Tibial nerve (tissue), 4 donors: ENCODE data around the gene NOSIP. TPM values are rescaled to one million over a fixed set of nuclear protein-coding genes. Genes with fewer than 3 reads are reported as not detected.

ENCODE experiments used
- DNase-seq, 2 donors: peaks; one replicate each; pipeline ENCODE4 v3.0.0-alpha.2; 2019; ENCODE audit warnings: low spot score in 2 of 2
- H3K27ac ChIP-seq, 4 donors: fragments of 200-600 bp; sonication (generic) in 3 of 4; one replicate each; pipeline ENCODE4 v1.5.1; 2017 to 2019; ENCODE audit warnings: mild to moderate bottlenecking in 1 of 4
- H3K27me3 ChIP-seq, 2 donors: fragments of 200-600 bp; sonication (generic) in 1 of 2; one replicate each; pipeline versions ENCODE4 v1.5.1 to v1.6.0; 2017 to 2019
- H3K36me3 ChIP-seq, 3 donors: fragments of 200-600 bp; sonication (generic); one replicate each; pipeline ENCODE4 v1.5.1; 2018 to 2019
- H3K4me1 ChIP-seq, 4 donors: fragments of 200-600 bp; sonication (generic) in 3 of 4; one replicate each; pipeline ENCODE4 v1.5.1; 2017 to 2019
- H3K4me3 ChIP-seq, 4 donors: fragments of 200-600 bp; sonication (generic) in 3 of 4; one replicate each; pipeline ENCODE4 v1.5.1; 2017 to 2019; ENCODE audit warnings: mild to moderate bottlenecking in 1 of 4, moderate library complexity in 1 of 4
- H3K9me3 ChIP-seq, 4 donors: fragments of 200-600 bp; sonication (generic) in 3 of 4; one replicate each; pipeline ENCODE4 v1.5.1; 2017 to 2019
- CTCF ChIP-seq, 5 experiments: fragments of 200-600 bp in 3 of 5; fragments of 450-650 bp in 2 of 5; sonication (generic) in 3 of 5; IDR thresholded peaks; one replicate each; pipeline ENCODE4 v1.5.1; 2016 to 2019; ENCODE audit warnings: antibody characterized with exemption in 5 of 5, mild to moderate bottlenecking in 3 of 5, moderate library complexity in 2 of 5
- EP300 ChIP-seq, 2 donors: sonication (generic); formaldehyde crosslinking; IDR thresholded peaks; one replicate each; pipeline ENCODE4 v1.6.1; 2017; ENCODE audit warnings: antibody characterized with exemption in 2 of 2, mild to moderate bottlenecking in 1 of 2
- POLR2A ChIP-seq, 2 donors: fragments of 450-650 bp; IDR thresholded peaks; one replicate each; pipeline ENCODE4 v1.6.1; 2017; ENCODE audit warnings: antibody characterized with exemption in 2 of 2, mild to moderate bottlenecking in 2 of 2, moderate library complexity in 2 of 2
- WGBS, 2 donors: methylation state at CpG; one replicate each; pipeline ENCODE4 v1.1.5; 2018; 5-methylcytosine and 5-hydroxymethylcytosine counted together
- total RNA-seq, 4 donors: library from RNA; depleted of rRNA; stranded (reverse); fragments of >200 nt; gene quantifications; one replicate each; pipeline ENCODE4 v1.1.0, GENCODE V29; 2016

NOSIP gene
- total RNA-seq, 4 donors from 2014 or later = 43.0 to 83.1 (median 71.9) TPM

GRCh38 chr19:49616945-49617344 is 36.6 kb upstream of the NOSIP start:
- peaks cover 0 to 74% (median 40%) of the 10 kb centered on the region in 3 donors for H3K36me3 ChIP-seq

GRCh38 chr19:49616532-49616931 is 36.2 kb upstream of the NOSIP start:
- Histone ChIP-seq H3K4me1 (peaks cover 0 to 31% (median 7%) of the 10 kb centered on the region in 4 donors), H3K27ac (no peak overlapping the region), H3K4me3 (no peak overlapping the region), H3K9me3 (no peaks in the 10 kb centered on the region), H3K27me3 (no peaks in the 10 kb centered on the region), H3K36me3 (peaks cover 0 to 70% (median 38%) of the 10 kb centered on the region in 3 donors)
- TF ChIP-seq EP300 (IDR thresholded peaks at IDR 0.05) (no peak), POLR2A (IDR thresholded peaks at IDR 0.05) (no peak), CTCF (IDR thresholded peaks at IDR 0.05) (no peak)
- WGBS, 2 donors = 91 to 99% methylated on average over 7 of the region's 7 CpGs
- no peak for DNase-seq

More at GRCh38 chr19:49616945-49617344, 36.6 kb upstream of the NOSIP start:
- no peaks in the 10 kb centered on the region for H3K9me3 ChIP-seq
- no peak overlapping the region for H3K4me3 ChIP-seq
- H3K4me1 ChIP-seq = peaks cover 0 to 29% (median 7%) of the 10 kb centered on the region in 4 donors
- 92 to 94% methylated on average over 7 of the region's 7 CpGs for WGBS, 2 donors
- DNase-seq = no peak
- H3K27me3 ChIP-seq = no peaks in the 10 kb centered on the region
- no peak for TF ChIP-seq POLR2A (IDR thresholded peaks at IDR 0.05)
- no peak for TF ChIP-seq EP300 (IDR thresholded peaks at IDR 0.05)
- TF ChIP-seq CTCF (IDR thresholded peaks at IDR 0.05) = no peak
- no peak overlapping the region for H3K27ac ChIP-seq

DNA sequence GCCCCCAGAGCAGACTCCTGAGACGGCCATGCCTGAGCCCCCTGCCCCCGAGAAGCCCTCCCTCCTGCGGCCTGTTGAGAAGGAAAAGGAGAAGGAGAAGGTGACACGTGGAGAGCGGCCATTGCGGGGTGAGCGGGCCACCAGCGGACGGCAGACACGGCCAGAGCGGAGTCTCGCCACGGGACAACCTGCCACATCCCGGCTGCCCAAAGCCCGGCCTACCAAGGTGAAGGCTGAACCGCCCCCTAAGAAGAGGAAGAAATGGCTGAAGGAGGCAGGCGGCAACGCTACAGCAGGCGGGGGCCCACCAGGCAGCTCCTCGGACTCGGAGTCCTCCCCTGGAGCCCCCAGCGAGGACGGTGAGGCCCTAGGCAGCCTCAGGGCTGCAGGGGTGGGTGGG is 35.5 kb upstream of the NOSIP start:
- H3K4me1 ChIP-seq = peaks cover 0 to 31% (median 7%) of the 10 kb centered on the region in 4 donors
- no peaks in the 10 kb centered on the region for H3K9me3 ChIP-seq
- TF ChIP-seq EP300 (IDR thresholded peaks at IDR 0.05) (no peak), CTCF (IDR thresholded peaks at IDR 0.05) (no peak), POLR2A (IDR thresholded peaks at IDR 0.05) (no peak)
- H3K27me3 ChIP-seq = no peaks in the 10 kb centered on the region
- no peak for DNase-seq
- 93 to 94% methylated on average over 23 of the region's 23 CpGs for WGBS, 2 donors
- no peak overlapping the region for H3K27ac ChIP-seq
- H3K4me3 ChIP-seq = no peak overlapping the region
- peaks cover 0 to 72% (median 37%) of the 10 kb centered on the region in 3 donors for H3K36me3 ChIP-seq

GRCh38 chr19:49614096-49614833 is 33.9 kb upstream of the NOSIP start:
- Histone ChIP-seq H3K27me3 (no peaks in the 10 kb centered on the region), H3K36me3 (peaks cover 0 to 73% (median 29%) of the 10 kb centered on the region in 3 donors), H3K4me1 (peaks cover 0 to 31% (median 7%) of the 10 kb centered on the region in 4 donors), H3K9me3 (no peaks in the 10 kb centered on the region), H3K4me3 (no peak overlapping the region), H3K27ac (peak overlapping the region in 2 of 4 donors; percentile 7 to 67)
- WGBS, 2 donors = 56 to 57% methylated on average over 19 of the region's 19 CpGs
- no peak for DNase-seq
- TF ChIP-seq CTCF (IDR thresholded peaks at IDR 0.05) (no peak), EP300 (IDR thresholded peaks at IDR 0.05) (no peak), POLR2A (IDR thresholded peaks at IDR 0.05) (no peak)

GRCh38 chr19:49613374-49613773 is 33.0 kb upstream of the NOSIP start:
- TF ChIP-seq EP300 (IDR thresholded peaks at IDR 0.05) (no peak), POLR2A (IDR thresholded peaks at IDR 0.05) (no peak), CTCF (IDR thresholded peaks at IDR 0.05) (no peak)
- DNase-seq = no peak
- H3K36me3 ChIP-seq = peaks cover 0 to 74% (median 23%) of the 10 kb centered on the region in 3 donors
- H3K4me1 ChIP-seq = peaks cover 0 to 31% (median 7%) of the 10 kb centered on the region in 4 donors
- no peaks in the 10 kb centered on the region for H3K27me3 ChIP-seq
- H3K27ac ChIP-seq = peak overlapping the region in 2 of 4 donors; percentile 7 to 67
- WGBS, 2 donors = 41 to 55% methylated on average over 4 of the region's 4 CpGs
- H3K9me3 ChIP-seq = no peaks in the 10 kb centered on the region
- H3K4me3 ChIP-seq = no peak overlapping the region
